Measurements from ENCODE around the gene LRRC4. TPM values are rescaled to one million over a fixed set of nuclear protein-coding genes. Genes with fewer than 3 reads are reported as not detected.

Gene LRRC4, protein sequence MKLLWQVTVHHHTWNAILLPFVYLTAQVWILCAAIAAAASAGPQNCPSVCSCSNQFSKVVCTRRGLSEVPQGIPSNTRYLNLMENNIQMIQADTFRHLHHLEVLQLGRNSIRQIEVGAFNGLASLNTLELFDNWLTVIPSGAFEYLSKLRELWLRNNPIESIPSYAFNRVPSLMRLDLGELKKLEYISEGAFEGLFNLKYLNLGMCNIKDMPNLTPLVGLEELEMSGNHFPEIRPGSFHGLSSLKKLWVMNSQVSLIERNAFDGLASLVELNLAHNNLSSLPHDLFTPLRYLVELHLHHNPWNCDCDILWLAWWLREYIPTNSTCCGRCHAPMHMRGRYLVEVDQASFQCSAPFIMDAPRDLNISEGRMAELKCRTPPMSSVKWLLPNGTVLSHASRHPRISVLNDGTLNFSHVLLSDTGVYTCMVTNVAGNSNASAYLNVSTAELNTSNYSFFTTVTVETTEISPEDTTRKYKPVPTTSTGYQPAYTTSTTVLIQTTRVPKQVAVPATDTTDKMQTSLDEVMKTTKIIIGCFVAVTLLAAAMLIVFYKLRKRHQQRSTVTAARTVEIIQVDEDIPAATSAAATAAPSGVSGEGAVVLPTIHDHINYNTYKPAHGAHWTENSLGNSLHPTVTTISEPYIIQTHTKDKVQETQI
- 0.18 TPM in 1 of 2 replicates, not detected in the other for total RNA-seq

DNA sequence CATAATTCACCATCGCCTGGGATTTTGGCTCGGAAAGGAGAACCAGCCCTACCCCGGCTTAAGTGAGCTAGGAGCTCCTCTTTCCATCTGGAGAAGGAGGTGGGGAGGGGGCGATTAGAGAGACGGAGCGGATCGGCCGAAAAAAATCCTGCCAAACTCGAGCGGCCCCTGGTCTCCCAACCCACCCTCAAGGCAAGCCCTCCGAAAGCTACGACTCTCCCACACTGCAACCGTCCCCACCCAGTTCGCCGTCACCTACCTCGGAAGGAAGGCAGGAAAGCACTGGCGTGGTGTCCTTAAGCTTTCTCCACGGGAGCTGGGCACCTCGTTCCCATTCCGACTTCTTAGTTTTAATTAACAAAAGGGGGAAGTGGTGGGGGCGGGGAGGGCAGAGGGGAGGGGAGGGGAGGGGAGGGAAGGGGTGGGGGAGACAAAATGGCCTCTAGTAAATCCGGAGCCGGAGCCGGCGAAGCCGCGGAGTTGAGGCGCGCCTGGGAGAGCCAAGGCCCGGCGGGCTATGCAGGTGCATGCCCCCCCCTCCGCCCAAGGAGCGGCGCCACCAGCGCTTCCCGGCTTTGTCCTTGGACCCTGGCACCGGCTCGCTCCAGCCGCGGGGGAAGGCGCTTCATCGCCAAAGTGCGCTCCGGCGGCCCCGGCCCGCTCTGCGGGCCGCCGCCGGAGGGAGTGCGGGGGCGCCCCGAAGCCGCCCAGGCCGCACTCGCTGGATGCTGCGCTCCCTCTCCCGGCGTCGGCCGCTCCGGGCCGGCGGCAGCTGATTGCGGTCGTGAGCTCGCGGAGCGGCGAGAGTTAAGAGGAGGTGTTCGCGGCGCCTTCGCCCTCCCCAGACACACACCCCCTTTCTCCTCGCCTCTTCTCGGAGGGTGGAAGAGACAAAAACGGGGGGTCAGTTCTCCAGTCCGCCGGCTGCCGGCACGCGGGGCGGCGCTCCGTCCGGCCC, at the start of gene LRRC4:
Gene LRRC4 (minus strand): TSS at position 784 of the 958 bp plus-strand sequence. CDS start 797 bp downstream, outside the sequence.

Other genes with a start within 250 kb of the LRRC4 start
- gene LEP, start 209.8 kb upstream of the LRRC4 start, total RNA-seq, result not detected in 2 replicates

All from smooth muscle cell of the umbilical artery (primary cell).